SK-N-MC (cell line): ENCODE results near the gene NEUROD4.

Source experiments
- EZH2 ChIP-seq: fragments of 200-600 bp; sonication (generic); IDR thresholded peaks from one replicate; pipeline ENCODE4 v1.6.1; 2017; ENCODE audit warnings: antibody characterized with exemption
- POLR2AphosphoS5 ChIP-seq: IDR thresholded peaks from 2 replicates; pipeline ENCODE4 v1.6.1; 2012; ENCODE audit warnings: mild to moderate bottlenecking, low read depth, low read length, borderline replicate concordance

GRCh38 chr12:54975272-54975671 lies 44.5 kb upstream of the NEUROD4 start:
- TF ChIP-seq EZH2, result no peak
- TF ChIP-seq POLR2AphosphoS5, result no peak
